ENCODE results near the gene STOM.

The STOM gene

DNA sequence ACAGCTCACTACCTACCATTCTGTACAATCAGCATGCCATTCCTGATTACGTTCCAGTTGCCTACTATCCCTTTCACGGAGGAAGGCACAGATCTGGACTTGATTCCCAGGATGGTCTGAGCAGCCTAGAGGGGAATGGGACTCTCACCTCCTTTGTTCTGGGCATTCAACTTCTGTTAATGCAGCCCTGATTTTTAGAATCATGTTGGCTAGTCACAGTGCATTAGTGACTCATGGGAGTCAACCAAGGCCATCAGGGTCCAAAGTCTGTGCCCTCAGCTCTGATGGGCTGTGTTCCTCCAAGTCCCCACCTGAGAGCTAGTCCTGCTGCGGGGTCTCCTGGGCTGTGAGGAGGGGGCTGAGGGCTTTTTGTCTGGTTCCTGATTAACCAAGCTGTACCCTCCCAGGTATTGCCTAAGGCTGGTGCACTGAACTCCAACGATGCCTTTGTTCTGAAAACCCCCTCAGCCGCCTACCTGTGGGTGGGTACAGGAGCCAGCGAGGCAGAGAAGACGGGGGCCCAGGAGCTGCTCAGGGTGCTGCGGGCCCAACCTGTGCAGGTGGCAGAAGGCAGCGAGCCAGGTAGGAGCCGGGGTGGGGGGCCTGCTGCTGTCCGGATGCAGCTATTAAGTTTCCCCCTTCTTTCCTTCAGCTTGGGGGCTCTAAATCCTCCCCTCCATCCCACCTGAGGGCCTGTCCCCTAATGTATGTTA lies 43.0 kb downstream of the STOM start:
- H3K4me3 ChIP-seq (ENCODE audit: low read depth in 1 of 2, low read length in 1 of 2), result no peak overlapping the region
- no peaks in the 10 kb centered on the region for H3K9me3 ChIP-seq
- peaks cover 84% of the 10 kb centered on the region for H3K36me3 ChIP-seq
- H3K4me1 ChIP-seq (ENCODE audit: control insufficient read depth in 1 of 2, insufficient read depth in 1 of 2, low read depth in 1 of 2, low read length in 1 of 2), result peaks cover 54 to 66% of the 10 kb centered on the region in 2 experiments
- no peaks in the 10 kb centered on the region for H3K27me3 ChIP-seq
- TF ChIP-seq, protein P1, sequence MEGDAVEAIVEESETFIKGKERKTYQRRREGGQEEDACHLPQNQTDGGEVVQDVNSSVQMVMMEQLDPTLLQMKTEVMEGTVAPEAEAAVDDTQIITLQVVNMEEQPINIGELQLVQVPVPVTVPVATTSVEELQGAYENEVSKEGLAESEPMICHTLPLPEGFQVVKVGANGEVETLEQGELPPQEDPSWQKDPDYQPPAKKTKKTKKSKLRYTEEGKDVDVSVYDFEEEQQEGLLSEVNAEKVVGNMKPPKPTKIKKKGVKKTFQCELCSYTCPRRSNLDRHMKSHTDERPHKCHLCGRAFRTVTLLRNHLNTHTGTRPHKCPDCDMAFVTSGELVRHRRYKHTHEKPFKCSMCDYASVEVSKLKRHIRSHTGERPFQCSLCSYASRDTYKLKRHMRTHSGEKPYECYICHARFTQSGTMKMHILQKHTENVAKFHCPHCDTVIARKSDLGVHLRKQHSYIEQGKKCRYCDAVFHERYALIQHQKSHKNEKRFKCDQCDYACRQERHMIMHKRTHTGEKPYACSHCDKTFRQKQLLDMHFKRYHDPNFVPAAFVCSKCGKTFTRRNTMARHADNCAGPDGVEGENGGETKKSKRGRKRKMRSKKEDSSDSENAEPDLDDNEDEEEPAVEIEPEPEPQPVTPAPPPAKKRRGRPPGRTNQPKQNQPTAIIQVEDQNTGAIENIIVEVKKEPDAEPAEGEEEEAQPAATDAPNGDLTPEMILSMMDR (IDR thresholded peaks at IDR 0.05), result no peak
- peak overlapping the region; percentile 10 for H3K27ac ChIP-seq

DNA sequence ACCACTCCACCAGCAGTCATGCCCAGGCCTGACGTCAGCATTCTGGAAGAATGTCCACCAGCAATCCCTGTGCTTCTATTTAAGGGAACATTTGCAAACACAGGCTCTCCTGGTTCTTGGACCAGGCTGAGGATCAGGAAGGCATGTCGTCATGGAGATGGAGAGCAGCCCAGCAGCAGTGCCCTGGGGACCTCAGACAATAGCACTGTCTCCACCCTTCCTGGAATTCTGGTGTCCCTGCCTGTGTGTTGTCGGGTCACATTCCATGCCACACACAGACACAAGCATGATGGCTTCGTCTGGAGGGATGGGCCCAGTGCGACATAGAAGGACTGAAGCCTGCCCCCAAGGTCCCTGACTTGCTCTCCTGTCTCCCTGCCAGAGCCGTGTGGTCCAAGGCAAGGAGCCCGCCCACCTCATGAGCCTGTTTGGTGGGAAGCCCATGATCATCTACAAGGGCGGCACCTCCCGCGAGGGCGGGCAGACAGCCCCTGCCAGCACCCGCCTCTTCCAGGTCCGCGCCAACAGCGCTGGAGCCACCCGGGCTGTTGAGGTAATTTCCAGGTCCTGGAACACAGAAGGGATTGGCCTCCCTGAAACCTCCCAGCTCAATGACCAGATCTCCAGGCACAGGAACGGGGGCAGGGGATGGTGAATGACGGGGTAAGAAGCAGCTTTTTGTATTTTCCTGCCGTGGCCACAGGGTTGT lies 43.8 kb downstream of the STOM start:
- H3K4me1 ChIP-seq (ENCODE audit: control insufficient read depth in 1 of 2, insufficient read depth in 1 of 2, low read depth in 1 of 2, low read length in 1 of 2), result peaks cover 61 to 73% of the 10 kb centered on the region in 2 experiments
- H3K36me3 ChIP-seq, result peaks cover 83% of the 10 kb centered on the region
- TF ChIP-seq, protein P1 (IDR thresholded peaks at IDR 0.05), result no peak
- H3K27ac ChIP-seq, result peak overlapping the region; percentile 66
- no peaks in the 10 kb centered on the region for H3K9me3 ChIP-seq
- no peak overlapping the region for H3K4me3 ChIP-seq (ENCODE audit: low read depth in 1 of 2, low read length in 1 of 2)
- no peaks in the 10 kb centered on the region for H3K27me3 ChIP-seq

DNA sequence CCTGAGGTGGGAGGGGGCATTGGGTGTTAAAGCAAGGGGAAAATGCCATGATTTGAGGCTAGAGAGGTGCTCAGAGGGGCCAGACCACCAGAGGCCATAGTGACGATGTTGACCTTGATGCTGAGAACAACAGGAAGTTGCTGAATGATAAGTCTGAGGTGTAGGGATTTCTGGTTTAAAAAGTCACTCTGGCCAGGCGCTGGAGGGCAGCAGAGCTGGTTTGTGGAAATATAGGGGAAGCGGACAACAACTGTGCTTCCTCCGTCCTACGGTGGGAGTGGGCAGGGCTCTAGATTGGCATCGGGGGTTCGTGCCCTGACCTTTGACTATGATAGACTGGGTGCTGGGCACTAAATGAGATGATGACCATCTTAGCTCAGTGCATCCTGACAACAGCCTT lies 44.7 kb downstream of the STOM start:
- Histone ChIP-seq H3K4me3 (ENCODE audit: low read depth in 1 of 2, low read length in 1 of 2) (no peak overlapping the region), H3K27me3 (no peaks in the 10 kb centered on the region), H3K4me1 (ENCODE audit: control insufficient read depth in 1 of 2, insufficient read depth in 1 of 2, low read depth in 1 of 2, low read length in 1 of 2) (peaks cover 70 to 82% of the 10 kb centered on the region in 2 experiments), H3K36me3 (peaks cover 81% of the 10 kb centered on the region), H3K27ac (peak overlapping the region; percentile 66), H3K9me3 (no peaks in the 10 kb centered on the region)
- TF ChIP-seq, protein P1 (IDR thresholded peaks at IDR 0.05), result no peak

DNA sequence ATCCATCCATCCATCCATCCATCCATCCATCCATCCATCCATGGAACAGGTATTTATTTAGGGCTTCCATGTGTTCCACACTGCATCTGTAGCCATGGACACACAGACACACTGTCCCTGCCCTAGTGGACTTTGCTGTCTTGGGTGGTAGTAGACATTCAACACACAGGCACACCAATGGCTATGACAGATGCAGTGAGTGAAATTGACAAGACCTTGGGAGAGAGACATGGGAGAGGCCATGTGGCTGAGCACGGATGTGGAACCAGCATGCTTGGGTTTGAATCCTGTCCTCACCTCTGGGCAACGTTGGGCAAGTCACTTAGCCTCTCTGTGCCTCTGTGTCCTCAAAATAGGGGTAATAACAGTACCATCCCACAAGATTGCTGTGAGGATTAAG lies 45.3 kb downstream of the STOM start:
- TF ChIP-seq, protein P1 (IDR thresholded peaks at IDR 0.05), result no peak

DNA sequence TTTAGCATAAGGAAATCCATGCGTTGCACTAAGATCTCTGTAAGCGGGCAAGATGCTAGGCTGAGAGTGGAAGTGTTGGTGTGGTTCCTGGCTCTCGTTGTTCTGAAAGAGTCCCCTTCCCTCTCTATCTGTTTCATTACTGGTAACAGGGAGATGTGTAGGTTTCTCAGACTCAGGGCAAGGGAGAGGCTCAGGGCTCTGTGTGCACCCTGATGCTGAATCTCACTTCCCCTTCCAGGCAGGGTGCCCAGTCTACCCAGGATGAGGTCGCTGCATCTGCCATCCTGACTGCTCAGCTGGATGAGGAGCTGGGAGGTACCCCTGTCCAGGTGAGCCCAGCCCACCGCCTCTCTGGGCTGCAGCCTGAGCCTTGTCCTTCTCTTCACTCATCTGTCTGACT lies 45.7 kb downstream of the STOM start:
- H3K27me3 ChIP-seq, result no peaks in the 10 kb centered on the region
- H3K4me3 ChIP-seq (ENCODE audit: low read depth in 1 of 2, low read length in 1 of 2), result no peak overlapping the region
- peaks cover 69 to 78% of the 10 kb centered on the region in 2 experiments for H3K4me1 ChIP-seq (ENCODE audit: control insufficient read depth in 1 of 2, insufficient read depth in 1 of 2, low read depth in 1 of 2, low read length in 1 of 2)
- H3K9me3 ChIP-seq, result no peaks in the 10 kb centered on the region
- peaks cover 80% of the 10 kb centered on the region for H3K36me3 ChIP-seq
- H3K27ac ChIP-seq, result peak overlapping the region; percentile 66
- TF ChIP-seq, protein P1 (IDR thresholded peaks at IDR 0.05), result no peak

More for the DNA sequence above, 45.3 kb downstream of the STOM start:
- Histone ChIP-seq H3K9me3 (no peaks in the 10 kb centered on the region), H3K4me1 (ENCODE audit: control insufficient read depth in 1 of 2, insufficient read depth in 1 of 2, low read depth in 1 of 2, low read length in 1 of 2) (peaks cover 74 to 82% of the 10 kb centered on the region in 2 experiments), H3K36me3 (peaks cover 80% of the 10 kb centered on the region), H3K27me3 (no peaks in the 10 kb centered on the region), H3K27ac (peak overlapping the region; percentile 66), H3K4me3 (ENCODE audit: low read depth in 1 of 2, low read length in 1 of 2) (no peak overlapping the region)

All from neutrophil (primary cell).